Effector CD8-positive, alpha-beta T cell (primary cell): ENCODE data around the gene EXOC3L2.

Source experiments
- DNase-seq: peaks from one replicate; lab custom pipeline; 2025; lab: John Stamatoyannopoulos, UW

The EXOC3L2 gene

GRCh38 chr19:45218911-45219743 is 26.1 kb downstream of the EXOC3L2 start:
- no peak for DNase-seq

GRCh38 chr19:45218426-45218825 is 26.8 kb downstream of the EXOC3L2 start:
- DNase-seq, result no peak

- no peak for DNase-seq
Measured at GRCh38 chr19:45217957-45218334, 27.3 kb downstream of the EXOC3L2 start.

GRCh38 chr19:45217193-45217956 is 27.8 kb downstream of the EXOC3L2 start:
- no peak for DNase-seq

GRCh38 chr19:45216667-45217066 is 28.5 kb downstream of the EXOC3L2 start:
- no peak for DNase-seq

GRCh38 chr19:45215391-45216191 is 29.6 kb downstream of the EXOC3L2 start:
- DNase-seq, result no peak

GRCh38 chr19:45213031-45213430 is 32.2 kb downstream of the EXOC3L2 start:
- no peak for DNase-seq

- no peak for DNase-seq
Measured at GRCh38 chr19:45211751-45212381, 33.3 kb downstream of the EXOC3L2 start.

- no peak for DNase-seq
Measured at GRCh38 chr19:45206328-45206727, 38.9 kb downstream of the EXOC3L2 start.

- DNase-seq, result no peak
Measured at GRCh38 chr19:45205810-45206209, 39.4 kb downstream of the EXOC3L2 start.

- no peak for DNase-seq
Measured at GRCh38 chr19:45202637-45203036, 42.6 kb downstream of the EXOC3L2 start.

GRCh38 chr19:45200568-45200967 is 44.6 kb downstream of the EXOC3L2 start:
- DNase-seq, result no peak

- no peak for DNase-seq
Measured at GRCh38 chr19:45195764-45196163, 49.4 kb downstream of the EXOC3L2 start.

- no peak for DNase-seq
Measured at GRCh38 chr19:45191375-45191774, 53.8 kb downstream of the EXOC3L2 start.

GRCh38 chr19:45189971-45190370 is 55.2 kb downstream of the EXOC3L2 start:
- no peak for DNase-seq

GRCh38 chr19:45187421-45188100 is 57.6 kb downstream of the EXOC3L2 start:
- DNase-seq, result no peak

- DNase-seq, result no peak
Measured at GRCh38 chr19:45186509-45187334, 58.5 kb downstream of the EXOC3L2 start.

GRCh38 chr19:45184115-45184514 is 61.1 kb downstream of the EXOC3L2 start:
- DNase-seq, result no peak

GRCh38 chr19:45182758-45183157 is 62.4 kb downstream of the EXOC3L2 start:
- no peak for DNase-seq

GRCh38 chr19:45180936-45181335 is 64.3 kb downstream of the EXOC3L2 start:
- no peak for DNase-seq
